Suprapubic skin (tissue), 4 donors: ENCODE data around the gene OR6B1. TPM values are rescaled to one million over a fixed set of nuclear protein-coding genes. Genes with fewer than 3 reads are reported as not detected.

Source experiments
- DNase-seq, 2 donors: peaks; one replicate each; pipeline ENCODE4 v3.0.0-alpha.2; 2019; ENCODE audit warnings: low spot score in 2 of 2
- H3K27ac ChIP-seq: fragments of 200-600 bp; sonication (generic); one replicate; pipeline ENCODE4 v1.5.1; 2019
- H3K27me3 ChIP-seq: fragments of 200-600 bp; sonication (generic); one replicate; pipeline ENCODE4 v1.5.1; 2019
- H3K36me3 ChIP-seq: fragments of 200-600 bp; sonication (generic); one replicate; pipeline ENCODE4 v1.5.1; 2019
- H3K4me1 ChIP-seq: fragments of 200-600 bp; sonication (generic); one replicate; pipeline ENCODE4 v1.5.1; 2019
- H3K4me3 ChIP-seq: fragments of 200-600 bp; sonication (generic); one replicate; pipeline ENCODE4 v1.5.1; 2019; ENCODE audit warnings: mild to moderate bottlenecking
- H3K9me3 ChIP-seq: fragments of 200-600 bp; sonication (generic); one replicate; pipeline ENCODE4 v1.5.1; 2019
- EP300 ChIP-seq: sonication (generic); formaldehyde crosslinking; IDR thresholded peaks from one replicate; pipeline ENCODE4 v1.6.1; 2017; ENCODE audit warnings: antibody characterized with exemption
- POLR2A ChIP-seq, 2 donors: fragments of 450-650 bp; IDR thresholded peaks; one replicate each; pipeline ENCODE4 v1.6.1; 2017; ENCODE audit warnings: antibody characterized with exemption in 2 of 2, mild to moderate bottlenecking in 2 of 2, moderate library complexity in 2 of 2
- POLR2AphosphoS5 ChIP-seq, 3 donors: sonication (generic); formaldehyde crosslinking; IDR thresholded peaks; one replicate each; pipeline ENCODE4 v1.6.1; 2017; ENCODE audit warnings: antibody characterized with exemption in 3 of 3
- WGBS: methylation state at CpG from one replicate; pipeline ENCODE4 v1.1.5; 2018; 5-methylcytosine and 5-hydroxymethylcytosine counted together
- total RNA-seq, 4 donors: library from RNA; depleted of rRNA; stranded (reverse); fragments of >200 nt; gene quantifications; one replicate each; pipeline ENCODE4 v1.1.0, GENCODE V29; 2016
- TF ChIP-seq, protein P1 (sequence below), 2 donors: fragments of 200-600 bp in 1 of 2; fragments of 450-650 bp in 1 of 2; sonication (generic) in 1 of 2; IDR thresholded peaks; one replicate each; pipeline ENCODE4 v1.5.1; 2016 to 2019; ENCODE audit warnings: antibody characterized with exemption in 2 of 2, mild to moderate bottlenecking in 1 of 2, moderate library complexity in 1 of 2

The OR6B1 gene
- total RNA-seq, 4 donors from 2014 or later, result not detected

- WGBS, result 76% methylated on average over 5 of the region's 5 CpGs
- H3K36me3 ChIP-seq, result no peaks in the 10 kb centered on the region
- no peaks in the 10 kb centered on the region for H3K27me3 ChIP-seq
- TF ChIP-seq POLR2AphosphoS5 (IDR thresholded peaks at IDR 0.05), result no peak
- no peak for TF ChIP-seq EP300
- no peak for TF ChIP-seq POLR2A (IDR thresholded peaks at IDR 0.05)
- TF ChIP-seq, protein P1, sequence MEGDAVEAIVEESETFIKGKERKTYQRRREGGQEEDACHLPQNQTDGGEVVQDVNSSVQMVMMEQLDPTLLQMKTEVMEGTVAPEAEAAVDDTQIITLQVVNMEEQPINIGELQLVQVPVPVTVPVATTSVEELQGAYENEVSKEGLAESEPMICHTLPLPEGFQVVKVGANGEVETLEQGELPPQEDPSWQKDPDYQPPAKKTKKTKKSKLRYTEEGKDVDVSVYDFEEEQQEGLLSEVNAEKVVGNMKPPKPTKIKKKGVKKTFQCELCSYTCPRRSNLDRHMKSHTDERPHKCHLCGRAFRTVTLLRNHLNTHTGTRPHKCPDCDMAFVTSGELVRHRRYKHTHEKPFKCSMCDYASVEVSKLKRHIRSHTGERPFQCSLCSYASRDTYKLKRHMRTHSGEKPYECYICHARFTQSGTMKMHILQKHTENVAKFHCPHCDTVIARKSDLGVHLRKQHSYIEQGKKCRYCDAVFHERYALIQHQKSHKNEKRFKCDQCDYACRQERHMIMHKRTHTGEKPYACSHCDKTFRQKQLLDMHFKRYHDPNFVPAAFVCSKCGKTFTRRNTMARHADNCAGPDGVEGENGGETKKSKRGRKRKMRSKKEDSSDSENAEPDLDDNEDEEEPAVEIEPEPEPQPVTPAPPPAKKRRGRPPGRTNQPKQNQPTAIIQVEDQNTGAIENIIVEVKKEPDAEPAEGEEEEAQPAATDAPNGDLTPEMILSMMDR (IDR thresholded peaks at IDR 0.05), result no peak
- no peak for DNase-seq
- no peaks in the 10 kb centered on the region for H3K4me1 ChIP-seq
- H3K4me3 ChIP-seq, result no peak overlapping the region
- no peak overlapping the region for H3K27ac ChIP-seq
- no peaks in the 10 kb centered on the region for H3K9me3 ChIP-seq
Observed at GRCh38 chr7:144011458-144012230, 11.5 kb downstream of the OR6B1 start.

GRCh38 chr7:144018065-144018464, 17.9 kb downstream of the OR6B1 start:
- no peaks in the 10 kb centered on the region for H3K9me3 ChIP-seq
- WGBS, result 71% methylated on average over 4 of the region's 4 CpGs
- DNase-seq, result no peak
- no peaks in the 10 kb centered on the region for H3K4me1 ChIP-seq
- no peak for TF ChIP-seq POLR2AphosphoS5 (IDR thresholded peaks at IDR 0.05)
- no peak for TF ChIP-seq POLR2A (IDR thresholded peaks at IDR 0.05)
- TF ChIP-seq EP300, result no peak
- TF ChIP-seq, protein P1 (IDR thresholded peaks at IDR 0.05), result no peak
- no peak overlapping the region for H3K4me3 ChIP-seq
- no peaks in the 10 kb centered on the region for H3K27me3 ChIP-seq
- no peaks in the 10 kb centered on the region for H3K36me3 ChIP-seq
- no peak overlapping the region for H3K27ac ChIP-seq

DNA sequence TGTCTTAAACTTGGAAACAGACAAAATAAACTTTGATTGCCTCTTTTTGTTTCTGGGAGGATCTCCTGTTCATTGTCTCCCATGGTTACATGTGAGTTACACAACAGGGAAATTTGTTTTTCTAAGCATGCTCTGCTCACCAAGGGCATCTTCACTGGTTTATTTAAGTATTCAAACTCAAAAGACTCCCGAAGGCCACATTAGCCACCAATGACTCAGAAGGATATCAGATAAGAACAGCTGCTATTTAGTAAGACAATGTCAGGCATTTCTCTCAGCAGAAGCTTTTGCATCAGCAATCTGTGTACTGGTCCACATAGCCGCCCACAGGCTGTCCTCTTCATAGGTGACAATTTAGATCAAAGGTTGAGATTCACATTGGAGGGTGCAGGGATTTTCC, 19.3 kb downstream of the OR6B1 start:
- Histone ChIP-seq H3K4me3 (no peak overlapping the region), H3K27ac (no peak overlapping the region), H3K27me3 (no peaks in the 10 kb centered on the region), H3K4me1 (no peaks in the 10 kb centered on the region), H3K36me3 (no peaks in the 10 kb centered on the region), H3K9me3 (no peaks in the 10 kb centered on the region)
- DNase-seq, result no peak
- TF ChIP-seq EP300, result no peak
- TF ChIP-seq, protein P1 (IDR thresholded peaks at IDR 0.05), result no peak
- TF ChIP-seq POLR2AphosphoS5 (IDR thresholded peaks at IDR 0.05), result no peak
- no peak for TF ChIP-seq POLR2A (IDR thresholded peaks at IDR 0.05)
- 47% methylated on average over 2 of the region's 2 CpGs for WGBS

DNA sequence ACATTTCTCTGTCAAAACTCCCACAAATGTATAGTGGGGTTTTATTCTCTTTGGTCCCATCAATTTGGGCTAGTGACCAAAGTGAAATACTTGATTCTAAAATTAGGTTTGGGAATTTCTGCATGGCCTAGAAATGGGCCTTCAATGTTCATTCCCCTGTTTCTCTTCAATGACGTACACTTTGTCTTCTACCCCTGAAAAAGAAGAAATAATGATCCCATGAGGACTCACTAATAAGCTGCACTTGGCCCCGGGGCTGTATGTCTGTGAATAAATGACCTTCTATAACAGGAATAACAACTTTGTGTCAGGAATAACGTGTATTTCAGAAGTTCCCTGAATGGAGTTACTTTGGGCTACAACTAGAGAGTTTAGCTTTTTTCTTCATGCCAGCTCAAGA, 20.2 kb downstream of the OR6B1 start:
- no peaks in the 10 kb centered on the region for H3K4me1 ChIP-seq
- no peaks in the 10 kb centered on the region for H3K27me3 ChIP-seq
- DNase-seq, result no peak
- H3K9me3 ChIP-seq, result no peaks in the 10 kb centered on the region
- H3K36me3 ChIP-seq, result no peaks in the 10 kb centered on the region
- H3K27ac ChIP-seq, result no peak overlapping the region
- no peak for TF ChIP-seq EP300
- TF ChIP-seq POLR2AphosphoS5 (IDR thresholded peaks at IDR 0.05), result no peak
- no peak for TF ChIP-seq POLR2A (IDR thresholded peaks at IDR 0.05)
- TF ChIP-seq, protein P1 (IDR thresholded peaks at IDR 0.05), result no peak
- H3K4me3 ChIP-seq, result no peak overlapping the region
- WGBS, result 23% methylated on average over 3 of the region's 3 CpGs

DNA sequence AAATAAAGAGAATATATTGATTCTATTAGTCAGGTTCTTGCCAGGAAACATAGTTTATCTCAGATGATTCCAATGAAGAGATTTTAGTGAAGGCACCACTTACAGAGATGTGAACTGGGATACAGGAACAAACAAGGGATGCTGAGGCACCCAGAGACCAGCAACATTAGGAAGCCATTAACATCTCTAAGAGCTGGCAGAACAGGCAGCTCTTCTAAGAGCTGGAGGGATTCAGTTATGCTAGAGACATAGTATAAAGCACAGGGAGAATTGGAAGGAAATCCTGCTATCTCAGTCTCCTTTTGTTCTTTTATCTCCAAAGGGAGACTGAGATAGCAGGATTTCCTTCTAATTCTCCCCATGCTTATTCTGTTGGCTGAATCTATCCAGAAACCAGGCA, 22.0 kb downstream of the OR6B1 start:
- H3K9me3 ChIP-seq, result no peaks in the 10 kb centered on the region
- no peaks in the 10 kb centered on the region for H3K36me3 ChIP-seq
- DNase-seq, result no peak
- no peaks in the 10 kb centered on the region for H3K4me1 ChIP-seq
- no peak overlapping the region for H3K4me3 ChIP-seq
- no peaks in the 10 kb centered on the region for H3K27me3 ChIP-seq
- H3K27ac ChIP-seq, result no peak overlapping the region
- TF ChIP-seq POLR2AphosphoS5 (IDR thresholded peaks at IDR 0.05), result no peak
- TF ChIP-seq POLR2A (IDR thresholded peaks at IDR 0.05), result no peak
- no peak for TF ChIP-seq EP300
- TF ChIP-seq, protein P1 (IDR thresholded peaks at IDR 0.05), result no peak
